ENCODE results near the gene MAP7D3. TPM values are rescaled to one million over a fixed set of nuclear protein-coding genes. Genes with fewer than 3 reads are reported as not detected.
A peak's percentile ranks its signal among the peaks of the same experiment; 100 is the strongest.

Gene MAP7D3
- total RNA-seq, 1 experiment from 2014 or later = 27.5 TPM

DNA sequence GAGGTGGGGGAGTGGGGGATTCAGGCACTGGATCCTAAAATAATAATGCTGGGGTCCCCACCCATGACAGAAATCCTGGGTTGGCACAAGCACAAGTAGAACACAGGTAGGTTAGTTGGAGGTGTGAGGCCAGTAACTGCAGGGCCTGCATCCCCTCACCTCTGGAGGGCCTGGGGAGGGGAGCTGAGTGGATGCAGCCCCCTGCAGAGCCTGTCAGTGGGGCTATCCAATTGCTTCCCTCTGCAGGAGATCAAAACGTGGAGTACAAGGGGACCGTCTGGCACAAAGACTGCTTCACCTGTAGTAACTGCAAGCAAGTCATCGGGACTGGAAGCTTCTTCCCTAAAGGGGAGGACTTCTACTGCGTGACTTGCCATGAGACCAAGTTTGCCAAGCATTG, 43.7 kb downstream of the MAP7D3 start:
- H3K36me3 ChIP-seq = peaks cover 19% of the 10 kb centered on the region
- H3K27ac ChIP-seq = no peak overlapping the region
- no peak overlapping the region for H3K4me3 ChIP-seq
- DNase-seq (ENCODE audit: low read depth in 1 of 2, low spot score in 2 of 2) = no peak
- no peaks in the 10 kb centered on the region for H3K9me3 ChIP-seq (replicated peaks)
- H3K4me1 ChIP-seq (replicated peaks) = peaks cover 48% of the 10 kb centered on the region
- H3K27me3 ChIP-seq (replicated peaks) = no peaks in the 10 kb centered on the region

DNA sequence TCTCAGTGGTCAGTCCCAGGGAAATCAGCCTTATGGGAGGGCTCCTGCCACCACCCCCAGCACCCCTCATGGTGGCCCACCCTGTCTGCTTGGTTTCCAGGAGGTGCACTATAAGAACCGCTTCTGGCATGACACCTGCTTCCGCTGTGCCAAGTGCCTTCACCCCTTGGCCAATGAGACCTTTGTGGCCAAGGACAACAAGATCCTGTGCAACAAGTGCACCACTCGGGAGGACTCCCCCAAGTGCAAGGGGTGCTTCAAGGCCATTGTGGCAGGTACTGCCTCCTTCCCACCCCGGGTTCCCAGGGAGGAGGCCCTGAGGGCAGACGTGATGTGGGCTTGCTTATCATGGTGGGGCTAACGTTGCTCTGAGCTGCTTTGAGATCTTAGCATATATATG, 44.3 kb downstream of the MAP7D3 start:
- no peak overlapping the region for H3K4me3 ChIP-seq
- no peak for DNase-seq (ENCODE audit: low read depth in 1 of 2, low spot score in 2 of 2)
- no peaks in the 10 kb centered on the region for H3K27me3 ChIP-seq (replicated peaks)
- H3K36me3 ChIP-seq = peaks cover 17% of the 10 kb centered on the region
- H3K9me3 ChIP-seq (replicated peaks) = no peaks in the 10 kb centered on the region
- peaks cover 47% of the 10 kb centered on the region for H3K4me1 ChIP-seq (replicated peaks)
- H3K27ac ChIP-seq = no peak overlapping the region

DNA sequence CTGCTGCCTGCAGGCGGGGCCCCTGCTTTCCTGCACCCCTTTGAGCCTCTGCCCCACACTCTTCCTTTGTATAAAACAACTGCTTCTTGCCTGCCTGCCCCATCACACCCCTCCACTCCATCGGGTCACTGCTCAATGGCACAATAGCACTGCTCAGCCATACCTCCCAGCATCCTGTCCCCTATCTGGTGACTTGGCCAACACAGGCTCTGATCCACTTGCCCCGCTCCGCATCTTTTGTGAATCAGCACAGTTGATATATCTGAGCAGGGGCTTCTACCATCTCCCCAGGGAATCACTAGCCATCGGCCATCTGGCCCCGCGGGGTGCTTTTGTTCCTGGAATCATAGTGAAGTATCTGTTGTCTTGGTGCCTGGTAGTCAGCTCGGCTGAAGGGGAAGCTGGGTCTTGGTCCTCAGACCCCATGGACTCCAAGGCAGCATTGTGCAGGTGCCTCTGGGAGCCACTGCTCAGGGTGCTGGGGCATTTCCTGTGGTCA, 45.3 kb downstream of the MAP7D3 start:
- H3K27ac ChIP-seq = no peak overlapping the region
- peaks cover 12% of the 10 kb centered on the region; the same call in 1 of the 2 replicates for H3K36me3 ChIP-seq
- peaks cover 40% of the 10 kb centered on the region for H3K4me1 ChIP-seq (replicated peaks)
- H3K27me3 ChIP-seq (replicated peaks) = no peaks in the 10 kb centered on the region
- no peak overlapping the region for H3K4me3 ChIP-seq
- no peaks in the 10 kb centered on the region for H3K9me3 ChIP-seq (replicated peaks)
- DNase-seq (ENCODE audit: low read depth in 1 of 2, low spot score in 2 of 2) = no peak

DNA sequence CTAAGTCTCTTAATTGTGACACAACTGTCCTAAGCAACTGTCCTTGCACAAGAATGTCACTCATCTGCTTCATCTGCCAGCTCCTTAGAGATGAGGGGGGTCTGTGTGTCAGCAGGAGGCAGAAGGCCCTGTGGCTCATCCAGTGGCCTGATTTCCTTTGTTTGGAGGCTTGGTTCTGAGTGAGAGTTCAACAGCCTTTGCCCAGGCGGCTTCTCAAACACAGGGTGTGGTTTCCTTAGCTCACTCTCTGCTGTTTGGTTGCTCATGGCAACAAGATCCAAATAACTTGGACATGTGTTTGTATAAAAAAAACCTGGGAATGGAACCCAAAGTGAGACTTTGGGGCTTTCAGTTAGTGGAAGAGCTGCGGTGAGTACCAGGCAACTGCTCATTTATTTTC, 46.6 kb downstream of the MAP7D3 start:
- H3K4me1 ChIP-seq (replicated peaks) = peaks cover 45% of the 10 kb centered on the region
- no peak overlapping the region for H3K4me3 ChIP-seq
- no peaks in the 10 kb centered on the region for H3K9me3 ChIP-seq (replicated peaks)
- peak overlapping the region; percentile 64 for H3K27ac ChIP-seq
- no peaks in the 10 kb centered on the region for H3K27me3 ChIP-seq (replicated peaks)
- H3K36me3 ChIP-seq = peaks cover 10% of the 10 kb centered on the region; the same call in 1 of the 2 replicates
- peak; percentile 55 to 60 for DNase-seq (ENCODE audit: low read depth in 1 of 2, low spot score in 2 of 2)

DNA sequence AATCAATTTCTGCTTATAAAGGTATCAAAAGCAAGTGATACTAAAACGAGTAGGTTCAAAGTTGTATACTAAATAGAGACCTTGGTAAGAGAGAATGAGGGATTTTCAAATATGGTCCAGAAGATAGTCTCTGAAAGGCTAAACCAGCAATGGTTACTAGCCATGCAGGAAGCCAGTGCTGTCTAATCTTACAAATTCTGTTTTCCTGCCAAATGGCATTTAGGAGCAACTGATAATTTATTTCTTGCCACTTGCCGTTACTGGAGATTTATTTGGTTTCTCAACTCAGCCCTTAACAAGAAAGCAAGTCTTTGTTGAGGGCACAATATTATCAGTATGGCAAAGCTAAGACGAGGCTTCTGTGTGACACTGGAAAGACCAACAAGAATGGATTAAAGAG, 47.2 kb downstream of the MAP7D3 start:
- no peaks in the 10 kb centered on the region for H3K9me3 ChIP-seq (replicated peaks)
- H3K27me3 ChIP-seq (replicated peaks) = no peaks in the 10 kb centered on the region
- peak overlapping the region; percentile 64 for H3K27ac ChIP-seq
- no peak for DNase-seq (ENCODE audit: low read depth in 1 of 2, low spot score in 2 of 2)
- peaks cover 39% of the 10 kb centered on the region for H3K4me1 ChIP-seq (replicated peaks)
- H3K4me3 ChIP-seq = no peak overlapping the region
- peaks cover 10% of the 10 kb centered on the region; the same call in 1 of the 2 replicates for H3K36me3 ChIP-seq

DNA sequence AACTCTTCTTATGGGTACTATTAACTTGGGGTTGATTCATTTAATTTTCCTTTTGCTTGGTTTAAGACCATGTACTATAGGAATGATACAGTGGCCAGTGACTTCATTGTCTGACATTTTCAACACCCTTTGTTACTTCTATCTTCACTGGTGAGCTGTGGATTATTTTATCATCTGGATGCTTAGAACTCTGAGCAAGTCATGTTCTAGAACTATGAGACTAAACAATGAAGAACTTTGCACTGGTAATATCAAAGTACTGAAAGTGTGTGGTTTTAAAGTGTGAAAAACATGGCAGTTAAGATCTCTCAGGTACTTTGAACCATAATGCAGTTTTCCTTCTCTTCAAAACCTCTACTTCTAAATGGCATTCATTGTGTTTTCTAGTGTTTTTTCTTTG, 47.8 kb downstream of the MAP7D3 start:
- peak overlapping the region; percentile 59 for H3K27ac ChIP-seq
- no peaks in the 10 kb centered on the region for H3K27me3 ChIP-seq (replicated peaks)
- H3K4me3 ChIP-seq = no peak overlapping the region
- no peaks in the 10 kb centered on the region for H3K9me3 ChIP-seq (replicated peaks)
- H3K36me3 ChIP-seq = peaks cover 9% of the 10 kb centered on the region; the same call in 1 of the 2 replicates
- H3K4me1 ChIP-seq (replicated peaks) = peaks cover 39% of the 10 kb centered on the region
- DNase-seq (ENCODE audit: low read depth in 1 of 2, low spot score in 2 of 2) = no peak

DNA sequence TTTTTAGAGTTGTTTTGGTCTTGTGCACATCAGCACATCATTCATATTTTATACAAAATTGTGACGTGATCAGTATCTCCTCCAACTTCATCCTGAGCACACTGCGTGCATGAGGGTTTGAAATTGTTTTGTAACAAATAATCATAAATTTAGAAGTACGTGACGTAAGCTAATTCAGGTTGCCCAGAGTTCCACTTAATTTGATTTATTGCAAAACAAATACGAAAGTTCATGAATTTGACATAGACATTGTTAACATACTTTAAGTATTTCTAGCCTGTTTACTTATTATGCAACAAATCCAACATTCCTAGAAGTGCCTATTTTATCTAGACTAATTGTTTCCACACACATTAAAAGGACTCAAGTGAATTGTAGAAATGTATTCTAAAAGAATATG, 48.3 kb downstream of the MAP7D3 start:
- Histone ChIP-seq H3K4me3 (no peak overlapping the region), H3K27ac (peak overlapping the region; percentile 59), H3K27me3 (replicated peaks) (no peaks in the 10 kb centered on the region), H3K9me3 (replicated peaks) (no peaks in the 10 kb centered on the region), H3K4me1 (replicated peaks) (peaks cover 39% of the 10 kb centered on the region), H3K36me3 (peaks cover 3% of the 10 kb centered on the region; the same call in 1 of the 2 replicates)
- no peak for DNase-seq (ENCODE audit: low read depth in 1 of 2, low spot score in 2 of 2)

DNA sequence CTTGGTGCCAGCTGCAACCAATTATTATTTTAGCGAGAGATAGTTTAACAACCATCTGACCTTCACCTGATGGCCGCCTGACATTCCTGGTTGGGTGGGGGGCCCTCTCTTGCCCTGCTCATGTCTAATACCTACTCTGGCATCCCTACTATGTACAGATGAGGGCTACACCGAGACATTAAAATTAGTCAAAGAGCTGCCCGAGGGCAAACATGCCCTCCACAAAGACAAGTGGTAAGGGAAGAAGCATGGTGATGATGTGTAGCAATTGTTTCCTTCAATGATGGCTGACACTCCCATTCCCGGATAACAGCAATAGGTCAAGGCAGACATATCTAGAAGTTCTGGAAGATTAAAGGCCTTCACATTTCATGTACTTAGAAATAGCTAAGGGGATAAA, 49.6 kb downstream of the MAP7D3 start:
- no peaks in the 10 kb centered on the region for H3K9me3 ChIP-seq (replicated peaks)
- H3K27me3 ChIP-seq (replicated peaks) = no peaks in the 10 kb centered on the region
- H3K4me1 ChIP-seq (replicated peaks) = peaks cover 39% of the 10 kb centered on the region
- no peak overlapping the region for H3K27ac ChIP-seq
- no peak for DNase-seq (ENCODE audit: low read depth in 1 of 2, low spot score in 2 of 2)
- H3K4me3 ChIP-seq = no peak overlapping the region
- H3K36me3 ChIP-seq = no peaks in the 10 kb centered on the region

DNA sequence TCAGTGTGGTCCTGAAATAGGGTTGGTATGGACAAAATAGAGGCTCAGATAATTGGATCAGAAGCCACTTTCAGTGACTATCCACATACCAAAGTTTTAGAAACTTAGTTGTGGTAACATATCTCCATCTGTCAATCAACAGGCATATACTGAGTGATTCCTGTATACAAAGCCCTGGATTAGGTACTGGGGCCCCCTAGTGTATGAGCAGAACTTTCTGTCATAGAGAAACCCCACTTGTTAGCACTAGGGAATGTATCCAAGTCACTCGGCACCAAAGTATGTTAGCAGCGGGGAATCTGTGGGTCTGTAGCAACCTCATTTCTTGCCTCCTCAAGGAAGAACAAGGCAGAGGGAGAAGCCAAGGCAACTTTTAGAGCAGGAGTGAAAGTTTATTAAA, 50.7 kb downstream of the MAP7D3 start:
- Histone ChIP-seq H3K4me3 (no peak overlapping the region), H3K36me3 (no peaks in the 10 kb centered on the region), H3K27me3 (replicated peaks) (no peaks in the 10 kb centered on the region), H3K9me3 (replicated peaks) (no peaks in the 10 kb centered on the region), H3K27ac (no peak overlapping the region), H3K4me1 (replicated peaks) (peaks cover 39% of the 10 kb centered on the region)
- no peak for DNase-seq (ENCODE audit: low read depth in 1 of 2, low spot score in 2 of 2)

DNA sequence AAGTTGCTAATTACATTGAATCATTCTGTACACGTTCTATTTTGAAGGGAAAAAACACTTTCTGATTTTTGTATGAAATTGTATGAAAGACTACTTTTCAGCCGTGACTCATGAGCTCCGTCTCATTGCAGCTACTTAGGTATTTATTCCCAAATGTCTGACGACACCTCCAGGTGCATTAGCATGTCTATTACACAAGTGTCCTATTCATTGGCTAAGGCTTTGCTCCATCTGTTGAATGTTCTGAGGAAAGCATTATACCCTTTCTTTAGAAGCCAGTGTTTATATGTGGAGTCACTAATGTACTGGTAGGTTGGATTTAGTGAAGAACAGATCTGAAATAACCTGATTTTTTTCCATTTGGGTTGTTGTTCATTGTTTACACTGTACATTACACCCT, 51.8 kb downstream of the MAP7D3 start:
- H3K27me3 ChIP-seq (replicated peaks) = no peaks in the 10 kb centered on the region
- H3K4me1 ChIP-seq (replicated peaks) = peaks cover 29% of the 10 kb centered on the region
- DNase-seq (ENCODE audit: low read depth in 1 of 2, low spot score in 2 of 2) = no peak
- no peak overlapping the region for H3K27ac ChIP-seq
- H3K36me3 ChIP-seq = no peaks in the 10 kb centered on the region
- no peak overlapping the region for H3K4me3 ChIP-seq
- no peaks in the 10 kb centered on the region for H3K9me3 ChIP-seq (replicated peaks)

DNA sequence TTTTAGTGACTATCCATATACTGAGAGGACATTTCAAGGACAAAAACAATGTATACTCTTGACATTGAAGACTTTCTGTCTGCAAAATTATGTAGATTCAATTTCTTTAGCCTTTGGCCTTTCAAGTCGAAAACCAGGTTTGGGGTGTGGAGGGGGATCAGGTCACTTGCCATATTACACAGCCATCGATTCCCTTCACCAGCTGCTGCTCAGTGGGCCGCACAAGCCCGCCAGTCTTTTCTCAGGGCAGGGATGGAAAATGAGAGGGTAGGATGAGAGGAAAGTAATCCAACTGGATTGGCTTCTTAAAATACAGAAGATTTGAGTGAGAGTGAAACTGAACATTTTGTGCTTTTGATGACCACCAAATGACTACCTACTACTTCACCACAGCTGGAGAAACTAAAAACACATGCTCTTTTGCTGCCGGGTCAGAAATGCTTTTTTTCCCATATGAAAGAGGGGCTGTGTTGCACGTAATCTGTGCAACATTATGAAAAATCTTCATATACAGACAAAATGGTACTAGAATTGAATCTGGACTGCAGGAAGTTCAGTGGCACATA, 52.4 kb downstream of the MAP7D3 start:
- Histone ChIP-seq H3K4me3 (no peak overlapping the region), H3K36me3 (no peaks in the 10 kb centered on the region), H3K27ac (no peak overlapping the region), H3K27me3 (replicated peaks) (no peaks in the 10 kb centered on the region), H3K4me1 (replicated peaks) (peaks cover 23% of the 10 kb centered on the region), H3K9me3 (replicated peaks) (no peaks in the 10 kb centered on the region)
- DNase-seq (ENCODE audit: low read depth in 1 of 2, low spot score in 2 of 2) = no peak

DNA sequence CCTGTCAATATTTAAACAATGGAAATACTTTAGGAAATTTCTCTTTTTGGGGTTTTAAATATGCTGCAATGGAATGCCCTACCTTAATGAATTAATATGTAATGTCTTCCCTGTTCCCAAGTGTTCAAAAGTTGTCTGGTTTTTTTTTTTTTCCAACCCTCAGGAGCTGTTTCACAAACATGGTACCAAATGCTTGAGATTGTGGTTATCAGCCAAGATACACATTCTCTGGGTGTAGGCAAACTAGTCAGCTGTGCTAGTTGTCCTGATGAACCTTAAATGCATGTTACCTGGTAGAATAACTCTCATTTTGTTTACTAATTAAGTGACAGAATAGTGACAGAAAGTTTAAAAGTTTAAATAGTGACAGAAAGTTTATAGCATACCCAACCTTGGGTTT, 53.2 kb downstream of the MAP7D3 start:
- no peaks in the 10 kb centered on the region for H3K36me3 ChIP-seq
- no peak overlapping the region for H3K4me3 ChIP-seq
- H3K4me1 ChIP-seq (replicated peaks) = peaks cover 16% of the 10 kb centered on the region
- no peaks in the 10 kb centered on the region for H3K27me3 ChIP-seq (replicated peaks)
- no peak overlapping the region for H3K27ac ChIP-seq
- DNase-seq (ENCODE audit: low read depth in 1 of 2, low spot score in 2 of 2) = no peak
- H3K9me3 ChIP-seq (replicated peaks) = no peaks in the 10 kb centered on the region

DNA sequence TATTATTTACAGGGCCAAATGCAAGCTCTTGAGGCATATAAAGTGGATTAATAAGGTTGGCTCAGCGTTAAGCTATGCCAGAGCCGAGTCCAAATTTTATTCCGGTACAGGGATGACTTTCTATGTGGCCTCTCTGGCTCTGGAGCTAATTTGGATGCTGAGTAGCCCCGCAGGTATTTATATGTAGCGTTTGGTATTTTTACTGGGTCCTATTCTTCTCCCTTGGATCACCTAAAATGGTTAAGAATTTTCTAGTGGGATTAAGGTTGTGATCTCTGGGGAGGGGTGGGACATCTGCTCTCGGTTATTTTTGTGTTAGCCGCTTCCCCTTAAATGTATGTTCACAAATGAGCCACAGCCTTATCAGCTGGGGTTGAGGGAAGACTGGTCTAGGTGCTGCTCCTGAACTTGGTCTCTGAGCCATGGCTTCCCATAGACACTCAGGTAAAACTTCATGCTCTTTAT, 54.5 kb downstream of the MAP7D3 start:
- Histone ChIP-seq H3K27ac (no peak overlapping the region), H3K4me3 (no peak overlapping the region), H3K27me3 (replicated peaks) (no peaks in the 10 kb centered on the region), H3K9me3 (replicated peaks) (no peaks in the 10 kb centered on the region), H3K4me1 (replicated peaks) (peaks cover 7% of the 10 kb centered on the region; the same call in 1 of the 2 replicates), H3K36me3 (no peaks in the 10 kb centered on the region)
- no peak for DNase-seq (ENCODE audit: low read depth in 1 of 2, low spot score in 2 of 2)

DNA sequence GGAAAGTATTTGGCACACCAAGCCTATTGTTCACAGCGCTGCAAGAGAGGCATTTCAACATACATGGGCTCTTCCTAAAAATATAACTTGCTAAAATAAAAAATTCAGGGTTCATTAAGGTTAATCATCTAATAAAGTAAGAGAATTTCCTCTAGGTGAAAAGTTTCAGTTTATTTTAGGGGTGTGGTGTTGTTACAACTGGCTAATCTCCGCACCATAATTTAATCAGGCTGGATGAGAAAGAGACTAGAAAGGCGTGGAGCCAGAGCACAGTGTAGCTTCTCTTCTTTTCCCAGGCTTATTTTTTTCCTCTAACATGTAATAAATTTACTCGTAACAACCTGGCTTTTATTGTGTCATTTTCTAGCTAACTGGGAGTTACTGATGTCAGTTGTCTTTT, 56.0 kb downstream of the MAP7D3 start:
- Histone ChIP-seq H3K4me1 (replicated peaks) (peaks cover under 1% of the 10 kb centered on the region; the same call in 1 of the 2 replicates), H3K36me3 (no peaks in the 10 kb centered on the region), H3K27ac (no peak overlapping the region), H3K4me3 (no peak overlapping the region), H3K27me3 (replicated peaks) (no peaks in the 10 kb centered on the region), H3K9me3 (replicated peaks) (no peaks in the 10 kb centered on the region)
- no peak for DNase-seq (ENCODE audit: low read depth in 1 of 2, low spot score in 2 of 2)

DNA sequence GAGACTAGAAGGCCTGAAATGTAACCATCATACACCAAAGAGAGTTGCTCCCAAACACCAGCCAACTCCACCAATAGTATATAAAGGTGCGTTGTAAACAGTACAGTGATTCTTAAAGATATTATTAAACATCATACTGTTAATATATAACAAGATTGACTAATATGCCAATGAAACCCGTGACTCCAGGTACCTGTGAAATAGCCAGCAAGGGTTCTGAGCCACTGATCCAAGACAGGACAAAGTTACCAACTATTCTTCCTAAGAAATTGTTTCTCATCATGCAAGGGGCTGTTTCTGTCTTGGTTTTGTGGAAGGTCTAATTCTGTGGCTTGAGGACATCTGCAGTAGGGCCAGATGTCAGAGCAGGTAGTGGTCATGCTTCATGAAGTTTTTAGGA, 56.7 kb downstream of the MAP7D3 start:
- no peak for DNase-seq (ENCODE audit: low read depth in 1 of 2, low spot score in 2 of 2)
- Histone ChIP-seq H3K36me3 (no peaks in the 10 kb centered on the region), H3K27me3 (replicated peaks) (no peaks in the 10 kb centered on the region), H3K4me3 (no peak overlapping the region), H3K4me1 (replicated peaks) (no peaks in the 10 kb centered on the region), H3K9me3 (replicated peaks) (no peaks in the 10 kb centered on the region), H3K27ac (no peak overlapping the region)
